IMR-90 (cell line): ENCODE results near the gene ATXN1. TPM values are rescaled to one million over a fixed set of nuclear protein-coding genes. Genes with fewer than 3 reads are reported as not detected.
A peak's percentile ranks its signal among the peaks of the same experiment; 100 is the strongest.

Experiments
- ATAC-seq: fragments of 200-7000 bp; cut with Tn5 transposase; 2 replicates; pipeline ENCODE4 v1.9.1; 2020; ENCODE audit warnings: low read depth, mild to moderate bottlenecking, moderate library complexity
- BruUV-seq: library from RNA; stranded (reverse); fragments of 400-500 nt; replicated peaks from 2 replicates; lab custom pipeline; 2021; lab: Mats Ljungman, UMichigan
- CTCF ChIA-PET: fragments of 300-600 bp; formaldehyde crosslinking; extraction: SDS; loops from one replicate; lab custom pipeline; 2021; ENCODE audit warnings: antibody characterized with exemption; lab: Yijun Ruan, JAX
- POLR2A ChIA-PET: fragments of 300-600 bp; sonication (Branson Sonifier 250); formaldehyde crosslinking; loops from one replicate; lab custom pipeline; 2022; ENCODE audit warnings: antibody characterized with exemption; ENCODE audit not compliant: unreplicated experiment; lab: Charles Lee
- DNase-seq: peaks from one replicate; pipeline ENCODE4 v3.0.0; 2013
- H2AFZ ChIP-seq: replicated peaks from 2 replicates; pipeline ENCODE3; 2013; ENCODE audit warnings: low read length, mild to moderate bottlenecking; ENCODE audit not compliant: poor library complexity
- H2AK5ac ChIP-seq: 2 replicates; pipeline ENCODE4 v1.6.1; 2013; ENCODE audit warnings: low read depth, low read length, inconsistent platforms
- H2AK9ac ChIP-seq: replicated peaks from 2 replicates; pipeline ENCODE3; 2013; ENCODE audit warnings: mild to moderate bottlenecking, low read depth, low read length, moderate library complexity; ENCODE audit not compliant: poor library complexity
- H2BK120ac ChIP-seq: 2 replicates; pipeline ENCODE4 v1.6.1; 2013; ENCODE audit warnings: low read depth, low read length, inconsistent platforms
- H2BK15ac ChIP-seq: 3 replicates; pipeline ENCODE4 v1.6.1; 2013; ENCODE audit warnings: low read depth, low read length, inconsistent platforms
- H2BK20ac ChIP-seq: 2 replicates; pipeline ENCODE4 v1.6.1; 2013; ENCODE audit warnings: low read depth, mild to moderate bottlenecking, inconsistent platforms, low read length, moderate library complexity
- H2BK5ac ChIP-seq: 2 replicates; pipeline ENCODE4 v1.6.1; 2013; ENCODE audit warnings: mild to moderate bottlenecking, low read depth, low read length, inconsistent platforms; ENCODE audit not compliant: poor library complexity, severe bottlenecking
- H3K14ac ChIP-seq: replicated peaks from 2 replicates; pipeline ENCODE4 v1.6.1; 2013; ENCODE audit warnings: low read depth, low read length, inconsistent platforms
- H3K18ac ChIP-seq: 2 replicates; pipeline ENCODE4 v1.6.1; 2013; ENCODE audit warnings: low read depth, low read length, control low read depth
- H3K23ac ChIP-seq: 2 replicates; pipeline ENCODE4 v1.6.1; 2013; ENCODE audit warnings: low read depth, low read length, inconsistent platforms
- H3K27ac ChIP-seq: 2 replicates; pipeline ENCODE4 v1.5.1; 2013; ENCODE audit warnings: mild to moderate bottlenecking, control low read depth, low read length; ENCODE audit not compliant: insufficient read depth
- H3K27me3 ChIP-seq: 2 replicates; pipeline ENCODE4 v1.6.1; 2013; ENCODE audit warnings: low read length; ENCODE audit not compliant: control insufficient read depth, insufficient read depth
- H3K36me3 ChIP-seq: 2 replicates; pipeline ENCODE4 v1.6.1; 2013; ENCODE audit warnings: low read length, mixed read lengths; ENCODE audit not compliant: control insufficient read depth, insufficient read depth
- H3K4ac ChIP-seq: 2 replicates; pipeline ENCODE4 v1.6.1; 2013; ENCODE audit warnings: low read depth, low read length, inconsistent platforms
- H3K4me1 ChIP-seq: 2 replicates; pipeline ENCODE4 v1.6.1; 2013; ENCODE audit warnings: low read length, mixed read lengths; ENCODE audit not compliant: control insufficient read depth, insufficient read depth
- H3K4me2 ChIP-seq: 2 replicates; pipeline ENCODE4 v1.6.1; 2013; ENCODE audit warnings: low read depth, mild to moderate bottlenecking, control low read depth, low read length, moderate library complexity
- H3K4me3 ChIP-seq: 2 replicates; pipeline ENCODE4 v1.5.1; 2013; ENCODE audit warnings: low read depth, mild to moderate bottlenecking, control low read depth, low read length, moderate library complexity; ENCODE audit not compliant: insufficient read depth
- H3K56ac ChIP-seq: 2 replicates; pipeline ENCODE4 v1.6.1; 2013; ENCODE audit warnings: low read length, inconsistent platforms; ENCODE audit not compliant: insufficient read depth; ENCODE audit errors: extremely low read depth
- H3K79me1 ChIP-seq, 2 experiments: 2 replicates each; pipeline ENCODE4 v1.6.1; 2013; ENCODE audit warnings: low read length in 2 of 2, inconsistent platforms in 1 of 2, low read depth in 1 of 2
- H3K9ac ChIP-seq: 2 replicates; pipeline ENCODE4 v1.6.1; 2013; ENCODE audit warnings: low read depth, low read length, control low read depth
- H3K9me1 ChIP-seq: 2 replicates; pipeline ENCODE4 v1.6.1; 2013; ENCODE audit warnings: low read length, inconsistent platforms; ENCODE audit not compliant: insufficient read depth
- H3K9me3 ChIP-seq: 2 replicates; pipeline ENCODE4 v1.6.1; 2013; ENCODE audit warnings: low read length; ENCODE audit not compliant: control insufficient read depth, insufficient read depth
- H4K20me1 ChIP-seq: 2 replicates; pipeline ENCODE4 v1.6.1; 2013; ENCODE audit warnings: low read length, inconsistent platforms; ENCODE audit not compliant: insufficient read depth
- H4K5ac ChIP-seq: 2 replicates; pipeline ENCODE4 v1.6.1; 2013; ENCODE audit warnings: mild to moderate bottlenecking, low read depth, low read length, control low read depth
- H4K8ac ChIP-seq, 2 experiments: 2 replicates each; pipeline ENCODE4 v1.6.1; 2013; ENCODE audit warnings: low read depth in 2 of 2, low read length in 2 of 2, control low read depth in 1 of 2, inconsistent platforms in 1 of 2
- H4K91ac ChIP-seq: 2 replicates; pipeline ENCODE4 v1.6.1; 2013; ENCODE audit warnings: low read depth, low read length, inconsistent platforms; ENCODE audit not compliant: insufficient read depth
- BHLHE40 ChIP-seq: fragments of 150-350 bp; IDR thresholded peaks from 2 replicates; pipeline ENCODE4 v1.6.1; 2016; ENCODE audit warnings: mild to moderate bottlenecking, low read depth, low read length
- CHD1 ChIP-seq: IDR thresholded peaks from 2 replicates; pipeline ENCODE4 v1.6.1; 2012; ENCODE audit warnings: low read depth, low read length, improper control_type of control experiment
- FOS ChIP-seq: fragments of 150-350 bp; IDR thresholded peaks from 2 replicates; pipeline ENCODE4 v1.6.1; 2016; ENCODE audit warnings: low read depth, low read length
- RAD21 ChIP-seq: IDR thresholded peaks from 2 replicates; pipeline ENCODE4 v1.6.1; 2012; ENCODE audit warnings: low read length, improper control_type of control experiment
- WGBS, 2 experiments: methylation state at CpG; one replicate each; pipeline versions ENCODE4 v1.1.5 to v1.1.7; 2013; ENCODE audit warnings: missing lambda C conversion rate in 2 of 2; ENCODE audit not compliant: insufficient read length in 1 of 2; ENCODE audit errors: extremely low coverage in 2 of 2; 5-methylcytosine and 5-hydroxymethylcytosine counted together
- dilution Hi-C: fragments of 300-500 bp; cut with HindIII; formaldehyde crosslinking; loops from one replicate; pipeline ENCODE4 v1.14.3; 2018; ENCODE audit warnings: low sequenced_read_pairs; ENCODE audit not compliant: unreplicated experiment
- in situ Hi-C: fragments of 300-500 bp; cut with MboI; formaldehyde crosslinking; loops from 3 replicates; pipeline ENCODE4 v1.14.3; 2019; ENCODE audit warnings: low sequenced_read_pairs, inconsistent platforms, mixed read lengths
- intact Hi-C: fragments of 100-400 bp; cut with micrococcal nuclease; formaldehyde crosslinking; loops from 2 replicates; pipeline ENCODE4 v1.10.0; 2022
- polyA plus RNA-seq, 3 experiments: library from polyadenylated mRNA; depleted of rRNA; stranded (reverse); fragments of >200 nt; gene quantifications; 2 replicates each; pipeline ENCODE4 v1.2.3, GENCODE V29; 2012; ENCODE audit warnings: low replicate concordance in 1 of 3
- total RNA-seq: library from RNA; depleted of rRNA; stranded (reverse); fragments of >200 nt; gene quantifications from 2 replicates; pipeline ENCODE4 v1.2.3, GENCODE V29; 2012
- TF ChIP-seq, protein P1 (sequence below): conservative IDR thresholded peaks from 2 replicates; pipeline ENCODE4 v1.5.1; 2012; ENCODE audit warnings: mild to moderate bottlenecking, low read depth, low read length, improper control_type of control experiment
- TF ChIP-seq, protein P2 (sequence below): fragments of 150-350 bp; IDR thresholded peaks from 2 replicates; pipeline ENCODE4 v1.6.1; 2017; ENCODE audit warnings: mild to moderate bottlenecking, antibody characterized with exemption, low read length, low read depth

ATXN1 gene
- total and polyA plus RNA-seq, 2 of the 4 experiments (the other 2 are of a cell fraction) = 7.3 to 11.1 TPM

DNA sequence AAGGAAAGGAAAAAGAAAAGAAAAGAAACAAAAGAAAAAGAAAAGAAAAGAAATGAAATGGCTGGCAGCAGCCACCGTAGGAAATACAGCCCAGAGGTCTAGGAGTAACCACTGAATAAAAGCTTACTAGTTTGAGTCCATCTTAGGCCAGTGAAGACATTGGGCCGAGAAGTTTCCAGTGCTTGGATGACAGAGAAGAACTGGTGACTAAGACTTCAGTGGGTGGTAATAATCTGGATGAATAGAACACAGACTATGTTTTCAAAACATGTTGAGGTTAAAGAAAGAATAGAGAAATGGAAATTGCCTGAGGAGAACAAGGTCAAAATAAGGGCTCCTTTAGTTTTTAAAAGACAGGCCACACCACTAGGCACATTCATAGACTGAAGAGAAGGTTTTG is 198.8 kb downstream of the ATXN1 start:
- no peak overlapping the region for H2AFZ ChIP-seq
- no peak for TF ChIP-seq FOS
- TF ChIP-seq, protein P1, sequence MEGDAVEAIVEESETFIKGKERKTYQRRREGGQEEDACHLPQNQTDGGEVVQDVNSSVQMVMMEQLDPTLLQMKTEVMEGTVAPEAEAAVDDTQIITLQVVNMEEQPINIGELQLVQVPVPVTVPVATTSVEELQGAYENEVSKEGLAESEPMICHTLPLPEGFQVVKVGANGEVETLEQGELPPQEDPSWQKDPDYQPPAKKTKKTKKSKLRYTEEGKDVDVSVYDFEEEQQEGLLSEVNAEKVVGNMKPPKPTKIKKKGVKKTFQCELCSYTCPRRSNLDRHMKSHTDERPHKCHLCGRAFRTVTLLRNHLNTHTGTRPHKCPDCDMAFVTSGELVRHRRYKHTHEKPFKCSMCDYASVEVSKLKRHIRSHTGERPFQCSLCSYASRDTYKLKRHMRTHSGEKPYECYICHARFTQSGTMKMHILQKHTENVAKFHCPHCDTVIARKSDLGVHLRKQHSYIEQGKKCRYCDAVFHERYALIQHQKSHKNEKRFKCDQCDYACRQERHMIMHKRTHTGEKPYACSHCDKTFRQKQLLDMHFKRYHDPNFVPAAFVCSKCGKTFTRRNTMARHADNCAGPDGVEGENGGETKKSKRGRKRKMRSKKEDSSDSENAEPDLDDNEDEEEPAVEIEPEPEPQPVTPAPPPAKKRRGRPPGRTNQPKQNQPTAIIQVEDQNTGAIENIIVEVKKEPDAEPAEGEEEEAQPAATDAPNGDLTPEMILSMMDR = no peak
- TF ChIP-seq BHLHE40 = no peak
- TF ChIP-seq RAD21 = no peak
- no peak for TF ChIP-seq CHD1
- TF ChIP-seq, protein P2, sequence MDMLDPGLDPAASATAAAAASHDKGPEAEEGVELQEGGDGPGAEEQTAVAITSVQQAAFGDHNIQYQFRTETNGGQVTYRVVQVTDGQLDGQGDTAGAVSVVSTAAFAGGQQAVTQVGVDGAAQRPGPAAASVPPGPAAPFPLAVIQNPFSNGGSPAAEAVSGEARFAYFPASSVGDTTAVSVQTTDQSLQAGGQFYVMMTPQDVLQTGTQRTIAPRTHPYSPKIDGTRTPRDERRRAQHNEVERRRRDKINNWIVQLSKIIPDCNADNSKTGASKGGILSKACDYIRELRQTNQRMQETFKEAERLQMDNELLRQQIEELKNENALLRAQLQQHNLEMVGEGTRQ = no peak
- H3K14ac ChIP-seq = 0 out of 2 replicates have a peak overlapping the region, but pooled peaks have one; percentile 22
- DNase-seq (peak; percentile 52), ATAC-seq (peak; percentile 29; the same call in 1 of the 2 replicates)
- no peak overlapping the region for H4K8ac ChIP-seq
- no peak overlapping the region for H2AK9ac ChIP-seq
- no peak overlapping the region for H3K23ac ChIP-seq
- dilution Hi-C loops = no loop called here
- no peak overlapping the region for H2BK5ac ChIP-seq
- H3K9ac ChIP-seq = no peak overlapping the region
- H4K91ac ChIP-seq = no peak overlapping the region
- H3K4me2 ChIP-seq = no peak overlapping the region
- POLR2A ChIA-PET = interaction anchor here (0.5 kb wide), 1 partner anchor 1481 kb away, joined by 9 read pairs; no protein-coding TSS in a partner anchor
- H3K9me3 ChIP-seq = no peaks in the 10 kb centered on the region
- H2BK15ac ChIP-seq = no peak overlapping the region
- intact Hi-C loops = no loop called here
- no peak overlapping the region for H4K5ac ChIP-seq
- no peak overlapping the region for H3K18ac ChIP-seq
- CTCF ChIA-PET = no interaction called here
- H3K4ac ChIP-seq = no peak overlapping the region
- in situ Hi-C loops = no loop called here
- H3K4me3 ChIP-seq = no peak overlapping the region
- peaks cover 1% of the 10 kb centered on the region; the same call in 1 of the 2 replicates for H3K36me3 ChIP-seq
- peaks cover 11% of the 10 kb centered on the region for H3K9me1 ChIP-seq
- WGBS, 2 experiments = 83% methylated on average over 2 of the region's 2 CpGs; no CpG with 5 or more reads in 1 of the 2 experiments
- peaks cover 4% of the 10 kb centered on the region for H3K4me1 ChIP-seq
- no peak overlapping the region for H2AK5ac ChIP-seq
- no peak overlapping the region; the same call in 1 of the 2 replicates for H2BK120ac ChIP-seq
- H2BK20ac ChIP-seq = no peak overlapping the region
- H4K20me1 ChIP-seq = no peaks in the 10 kb centered on the region
- no TSS peak for BruUV-seq
- H3K27ac ChIP-seq = no peak overlapping the region
- no peaks in the 10 kb centered on the region for H3K27me3 ChIP-seq
- no peak overlapping the region for H3K56ac ChIP-seq
- H3K79me1 ChIP-seq = peaks cover 9 to 13% of the 10 kb centered on the region in 2 experiments
